HFFc6 (cell line): ENCODE data around the gene ITPRIPL1. TPM values are rescaled to one million over a fixed set of nuclear protein-coding genes. Genes with fewer than 3 reads are reported as not detected.

Source experiments
- DNase-seq: peaks from one replicate; pipeline ENCODE4 v3.0.0-alpha.2; 2018
- H3K27ac Mint-ChIP-seq: 2 replicates; pipeline ENCODE4 v1.8.0; 2020; ENCODE audit warnings: mild to moderate bottlenecking, mixed read lengths
- H3K27me3 Mint-ChIP-seq: 2 replicates; pipeline ENCODE4 v1.8.0; 2021; ENCODE audit warnings: mild to moderate bottlenecking, moderate library complexity, mixed read lengths; ENCODE audit not compliant: insufficient read depth
- H3K36me3 Mint-ChIP-seq: 2 replicates; pipeline ENCODE4 v1.8.0; 2021; ENCODE audit warnings: low read depth, mixed read lengths
- H3K4me1 Mint-ChIP-seq: 2 replicates; pipeline ENCODE4 v1.8.0; 2020; ENCODE audit warnings: low read depth, mixed read lengths
- H3K4me3 Mint-ChIP-seq: 2 replicates; pipeline ENCODE4 v1.8.0; 2020; ENCODE audit warnings: mild to moderate bottlenecking, moderate library complexity, mixed read lengths
- H3K9me3 Mint-ChIP-seq: 2 replicates; pipeline ENCODE4 v1.8.0; 2020; ENCODE audit warnings: mild to moderate bottlenecking, mixed read lengths
- total RNA-seq, 6 experiments: library from RNA; stranded (reverse); fragmentation: NEBNext Ultra II Directional; extraction: Animal tissue kit (Norgen Biotek cat#: 25700); gene quantifications; 2 replicates in 1 of 6; 3 replicates in 5 of 6; pipeline ENCODE4 v1.2.3, GENCODE V29; 2021
- TF ChIP-seq, protein P1 (sequence below): fragments of 200-600 bp; sonication (generic); IDR thresholded peaks from 2 replicates; pipeline ENCODE4 v1.5.0; 2021; ENCODE audit warnings: antibody characterized with exemption, mild to moderate bottlenecking

The ITPRIPL1 gene
- total RNA-seq, 6 experiments from 2014 or later: 0.55 to 1.2 (median 0.94) TPM

DNA sequence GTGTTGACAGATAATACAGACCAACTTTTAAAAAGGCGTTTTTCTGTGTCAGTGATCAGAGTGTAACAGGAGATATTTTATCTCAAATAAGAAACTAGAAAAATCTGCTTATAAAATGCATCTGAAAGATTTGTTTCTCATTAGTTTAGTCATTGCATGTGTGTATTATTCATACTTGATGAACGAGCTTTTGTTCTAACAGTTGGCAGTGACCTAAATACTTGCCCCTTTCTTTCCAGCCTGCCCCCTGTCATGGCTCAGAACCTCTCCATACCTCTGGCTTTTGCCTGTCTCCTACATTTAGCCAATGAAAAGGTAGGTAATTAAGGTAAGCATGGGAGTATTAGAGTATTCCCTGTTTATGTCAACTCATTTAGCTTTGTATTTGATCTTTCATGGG is 44.1 kb downstream of the ITPRIPL1 start:
- no peak overlapping the region for H3K4me3 Mint-ChIP-seq
- no peak overlapping the region for H3K27ac Mint-ChIP-seq
- no peaks in the 10 kb centered on the region for H3K9me3 Mint-ChIP-seq
- DNase-seq: no peak
- H3K27me3 Mint-ChIP-seq: no peaks in the 10 kb centered on the region
- H3K4me1 Mint-ChIP-seq: no peaks in the 10 kb centered on the region
- TF ChIP-seq, protein P1, sequence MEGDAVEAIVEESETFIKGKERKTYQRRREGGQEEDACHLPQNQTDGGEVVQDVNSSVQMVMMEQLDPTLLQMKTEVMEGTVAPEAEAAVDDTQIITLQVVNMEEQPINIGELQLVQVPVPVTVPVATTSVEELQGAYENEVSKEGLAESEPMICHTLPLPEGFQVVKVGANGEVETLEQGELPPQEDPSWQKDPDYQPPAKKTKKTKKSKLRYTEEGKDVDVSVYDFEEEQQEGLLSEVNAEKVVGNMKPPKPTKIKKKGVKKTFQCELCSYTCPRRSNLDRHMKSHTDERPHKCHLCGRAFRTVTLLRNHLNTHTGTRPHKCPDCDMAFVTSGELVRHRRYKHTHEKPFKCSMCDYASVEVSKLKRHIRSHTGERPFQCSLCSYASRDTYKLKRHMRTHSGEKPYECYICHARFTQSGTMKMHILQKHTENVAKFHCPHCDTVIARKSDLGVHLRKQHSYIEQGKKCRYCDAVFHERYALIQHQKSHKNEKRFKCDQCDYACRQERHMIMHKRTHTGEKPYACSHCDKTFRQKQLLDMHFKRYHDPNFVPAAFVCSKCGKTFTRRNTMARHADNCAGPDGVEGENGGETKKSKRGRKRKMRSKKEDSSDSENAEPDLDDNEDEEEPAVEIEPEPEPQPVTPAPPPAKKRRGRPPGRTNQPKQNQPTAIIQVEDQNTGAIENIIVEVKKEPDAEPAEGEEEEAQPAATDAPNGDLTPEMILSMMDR: no peak
- peaks cover 25% of the 10 kb centered on the region for H3K36me3 Mint-ChIP-seq

DNA sequence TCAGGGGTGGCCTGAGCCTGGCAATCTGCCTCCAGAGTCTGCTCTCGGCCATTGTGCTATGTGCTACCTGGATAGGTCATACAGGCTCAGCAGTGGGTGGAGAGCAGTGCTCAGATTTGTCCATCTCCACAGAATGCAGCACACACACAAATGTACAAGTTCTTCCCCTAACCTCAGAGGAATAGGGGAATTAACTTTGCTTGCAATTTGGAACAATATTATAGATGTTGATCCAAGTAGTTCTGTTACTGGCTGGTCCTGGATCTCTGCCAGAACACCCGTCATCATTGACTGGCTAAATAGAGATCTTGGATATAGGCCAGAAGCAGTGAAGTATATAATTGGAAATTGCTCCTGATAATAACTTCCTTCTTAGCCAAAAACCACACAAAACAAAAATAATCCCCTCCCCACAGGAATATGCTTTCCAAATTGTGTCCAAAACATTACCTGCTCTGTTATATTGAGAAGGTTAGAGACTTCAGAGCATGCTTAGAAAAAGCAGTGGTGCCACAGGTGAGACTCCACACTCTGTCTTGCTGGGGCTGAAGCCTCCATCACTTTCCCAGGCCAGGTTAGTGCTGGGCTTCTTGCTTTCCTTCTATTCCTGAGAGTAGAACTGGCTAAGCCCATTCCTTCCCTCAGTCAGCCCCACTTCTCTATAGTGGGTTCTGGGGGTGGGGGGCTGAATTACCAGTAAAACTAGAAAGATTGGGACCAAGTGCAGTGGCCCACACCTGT is 49.3 kb downstream of the ITPRIPL1 start:
- Mint-ChIP-seq H3K4me3 (no peak overlapping the region), H3K27ac (no peak overlapping the region), H3K9me3 (peaks cover 36% of the 10 kb centered on the region), H3K4me1 (no peaks in the 10 kb centered on the region), H3K27me3 (no peaks in the 10 kb centered on the region), H3K36me3 (peaks cover 50% of the 10 kb centered on the region)
- DNase-seq: no peak
- TF ChIP-seq, protein P1: no peak

Other genes starting within 250 kb of the ITPRIPL1 start
- not detected for gene ADRA2B, start 208.7 kb upstream of the ITPRIPL1 start, total RNA-seq
- gene ASTL, start 186.8 kb upstream of the ITPRIPL1 start, total RNA-seq: under 1 TPM in 3 of 6 experiments, not detected in 3; 0.25 to 0.39 (median 0.31) TPM
- gene DUSP2, start 179.9 kb upstream of the ITPRIPL1 start, total RNA-seq: 10 to 100 TPM; 10.1 to 17.9 (median 11.5) TPM
- gene STARD7, start 116.5 kb upstream of the ITPRIPL1 start, total RNA-seq: 100 to 1,000 TPM; 167 to 195 (median 180) TPM
- gene TMEM127, start 59.3 kb upstream of the ITPRIPL1 start, total RNA-seq: 10 to 100 TPM; 57.6 to 84.6 (median 71.1) TPM
- gene CIAO1, start 59.1 kb upstream of the ITPRIPL1 start, total RNA-seq: 10 to 100 TPM; 54.9 to 71.4 (median 60.4) TPM
- 100 to 1,000 TPM in 2 of 6 experiments, 10 to 100 TPM in 4; 88.0 to 106 (median 93.3) TPM for gene SNRNP200, start 19.8 kb upstream of the ITPRIPL1 start, total RNA-seq
- 10 to 100 TPM; 10.8 to 25.4 (median 24.0) TPM for gene NCAPH, start 10.4 kb downstream of the ITPRIPL1 start, total RNA-seq
- gene NEURL3, start 180.0 kb downstream of the ITPRIPL1 start, total RNA-seq: not detected
- 10 to 100 TPM in 3 of 6 experiments, 1 to 10 TPM in 3; 9.6 to 13.6 (median 10.0) TPM for gene ARID5A, start 211.4 kb downstream of the ITPRIPL1 start, total RNA-seq